GM12892 (cell line): ENCODE measurements around the gene TEX2.

Experiments
- DNase-seq: peaks from one replicate; pipeline ENCODE4 v3.0.0; 2011; ENCODE audit not compliant: insufficient read length
- FAIRE-seq: peaks from 2 replicates; lab custom pipeline; 2011; peaks lifted over from hg19 to GRCh38; lab: Jason Lieb, UNC
- POLR2A ChIP-seq: IDR thresholded peaks from 2 replicates; pipeline ENCODE4 v1.6.1; 2011; ENCODE audit warnings: low read depth, low read length, control low read depth
- POLR2AphosphoS5 ChIP-seq: IDR thresholded peaks from 2 replicates; pipeline ENCODE4 v1.6.1; 2011; ENCODE audit warnings: low read depth, low read length, control low read depth
- TAF1 ChIP-seq: IDR thresholded peaks from 2 replicates; pipeline ENCODE4 v1.6.1; 2011; ENCODE audit warnings: low read depth, mild to moderate bottlenecking, control low read depth, low read length, borderline replicate concordance

The TEX2 gene

GRCh38 chr17:64158831-64159590 is 104.0 kb downstream of the TEX2 start:
- FAIRE-seq (no peak), DNase-seq (no peak)
- TF ChIP-seq TAF1 = no peak
- no peak for TF ChIP-seq POLR2AphosphoS5
- no peak for TF ChIP-seq POLR2A

- FAIRE-seq = no peak
- TF ChIP-seq POLR2AphosphoS5 (no peak), POLR2A (no peak), TAF1 (no peak)
- no peak for DNase-seq
Measured at GRCh38 chr17:64158406-64158805, 104.7 kb downstream of the TEX2 start.

GRCh38 chr17:64157669-64158180 is 105.3 kb downstream of the TEX2 start:
- FAIRE-seq (no peak), DNase-seq (no peak)
- TF ChIP-seq POLR2AphosphoS5 = no peak
- no peak for TF ChIP-seq TAF1
- TF ChIP-seq POLR2A = no peak

- no peak for FAIRE-seq
- DNase-seq = no peak
- no peak for TF ChIP-seq POLR2A
Measured at GRCh38 chr17:64156670-64157069, 106.4 kb downstream of the TEX2 start.

- no peak for FAIRE-seq
- no peak for DNase-seq
- no peak for TF ChIP-seq POLR2AphosphoS5
- TF ChIP-seq POLR2A = no peak
- no peak for TF ChIP-seq TAF1
Measured at GRCh38 chr17:64155751-64156544, 107.1 kb downstream of the TEX2 start.

- DNase-seq = no peak
- TF ChIP-seq TAF1 (no peak), POLR2A (no peak), POLR2AphosphoS5 (no peak)
- no peak for FAIRE-seq
Measured at GRCh38 chr17:64155129-64155528, 107.9 kb downstream of the TEX2 start.

GRCh38 chr17:64154717-64155116 is 108.3 kb downstream of the TEX2 start:
- no peak for FAIRE-seq
- TF ChIP-seq POLR2AphosphoS5 = no peak
- no peak for TF ChIP-seq TAF1

GRCh38 chr17:64154313-64154695 is 108.8 kb downstream of the TEX2 start:
- DNase-seq (no peak), FAIRE-seq (no peak)
- TF ChIP-seq TAF1 (no peak), POLR2AphosphoS5 (no peak), POLR2A (no peak)

More at GRCh38 chr17:64154717-64155116, 108.3 kb downstream of the TEX2 start:
- no peak for DNase-seq

- no peak for TF ChIP-seq TAF1
- no peak for TF ChIP-seq POLR2A
- DNase-seq (no peak), FAIRE-seq (no peak)
Measured at GRCh38 chr17:64153565-64154312, 109.3 kb downstream of the TEX2 start.

GRCh38 chr17:64152428-64153125 is 110.5 kb downstream of the TEX2 start:
- TF ChIP-seq TAF1 = no peak
- no peak for TF ChIP-seq POLR2AphosphoS5
- TF ChIP-seq POLR2A = no peak
- FAIRE-seq = no peak
- DNase-seq = no peak

- TF ChIP-seq POLR2A (no peak), TAF1 (no peak), POLR2AphosphoS5 (no peak)
- FAIRE-seq (no peak), DNase-seq (no peak)
Measured at GRCh38 chr17:64151016-64151368, 112.1 kb downstream of the TEX2 start.
